GM12878 (cell line): ENCODE results near the gene HDAC2.

Experiments used
- CBX5 ChIP-seq: sonication (generic); IDR thresholded peaks from 2 replicates; pipeline ENCODE4 v1.6.1; 2016; ENCODE audit warnings: low read depth, moderate library complexity, mild to moderate bottlenecking, inconsistent platforms
- NBN ChIP-seq: fragments of 450-650 bp; IDR thresholded peaks from 2 replicates; pipeline ENCODE4 v1.6.1; 2016
- PML ChIP-seq: IDR thresholded peaks from 2 replicates; pipeline ENCODE4 v1.6.1; 2012; ENCODE audit warnings: low read length, inconsistent platforms
- SIN3A ChIP-seq: IDR thresholded peaks from 2 replicates; pipeline ENCODE4 v1.6.1; 2012; ENCODE audit warnings: low read depth, low read length, improper control_type of control experiment
- TAF1 ChIP-seq: IDR thresholded peaks from 2 replicates; pipeline ENCODE4 v1.6.1; 2011; ENCODE audit warnings: mild to moderate bottlenecking, low read depth, low read length, borderline replicate concordance
- TBL1XR1 ChIP-seq: IDR thresholded peaks from 2 replicates; pipeline ENCODE4 v1.6.1; 2012; ENCODE audit warnings: low read depth, low read length, improper control_type of control experiment
- YBX1 ChIP-seq: fragments of 450-650 bp; IDR thresholded peaks from 2 replicates; pipeline ENCODE4 v1.6.1; 2016; ENCODE audit warnings: antibody characterized with exemption
- YY1 ChIP-seq: IDR thresholded peaks from 2 replicates; pipeline ENCODE4 v1.6.1; 2011; ENCODE audit warnings: low read depth, mild to moderate bottlenecking, low read length
- ZNF207 ChIP-seq: fragments of 450-650 bp; IDR thresholded peaks from 2 replicates; pipeline ENCODE4 v1.6.1; 2014; ENCODE audit warnings: antibody characterized with exemption, mild to moderate bottlenecking, borderline replicate concordance
- TF ChIP-seq, protein P1 (sequence below), 3 experiments: IDR thresholded peaks in 2 of 3; conservative IDR thresholded peaks in 1 of 3; 2 replicates each; pipeline ENCODE4 v1.5.1; 2011; ENCODE audit warnings: low read depth in 3 of 3, low read length in 3 of 3, mild to moderate bottlenecking in 3 of 3, control low read depth in 2 of 3, moderate library complexity in 2 of 3, inconsistent platforms in 1 of 3, mixed read lengths in 1 of 3; ENCODE audit not compliant: control insufficient read depth in 2 of 3, insufficient read depth in 1 of 3; ENCODE audit errors: extremely low read depth in 1 of 3
- TF ChIP-seq, protein P2 (sequence below): IDR thresholded peaks from 2 replicates; pipeline ENCODE4 v1.6.1; 2012; ENCODE audit warnings: low read depth, low read length, improper control_type of control experiment

DNA sequence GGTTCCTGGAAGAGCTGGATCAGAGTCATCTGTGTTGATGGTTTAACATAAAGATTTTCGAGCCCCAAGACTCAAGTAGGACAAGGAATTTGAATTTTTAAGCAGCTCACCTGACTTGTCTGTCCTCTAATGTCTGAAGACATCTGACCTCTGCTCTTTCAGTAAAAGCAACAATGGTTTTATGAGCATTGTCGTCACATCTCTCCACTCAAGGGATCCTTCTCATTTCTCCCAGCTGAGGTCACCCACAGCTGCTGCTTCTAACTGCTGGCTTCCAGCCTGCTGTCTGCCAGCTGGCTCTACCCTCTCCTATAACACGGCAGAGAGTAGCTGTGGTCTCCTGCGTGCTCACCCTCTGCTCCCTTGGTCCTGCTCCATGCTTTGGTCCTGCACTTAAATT, 24.7 kb upstream of the HDAC2 start:
- TF ChIP-seq TBL1XR1 (no peak), CBX5 (no peak), ZNF207 (no peak), SIN3A (no peak), NBN (no peak), YY1 (no peak), PML (no peak), YBX1 (no peak), TAF1 (no peak)
- TF ChIP-seq, protein P1, sequence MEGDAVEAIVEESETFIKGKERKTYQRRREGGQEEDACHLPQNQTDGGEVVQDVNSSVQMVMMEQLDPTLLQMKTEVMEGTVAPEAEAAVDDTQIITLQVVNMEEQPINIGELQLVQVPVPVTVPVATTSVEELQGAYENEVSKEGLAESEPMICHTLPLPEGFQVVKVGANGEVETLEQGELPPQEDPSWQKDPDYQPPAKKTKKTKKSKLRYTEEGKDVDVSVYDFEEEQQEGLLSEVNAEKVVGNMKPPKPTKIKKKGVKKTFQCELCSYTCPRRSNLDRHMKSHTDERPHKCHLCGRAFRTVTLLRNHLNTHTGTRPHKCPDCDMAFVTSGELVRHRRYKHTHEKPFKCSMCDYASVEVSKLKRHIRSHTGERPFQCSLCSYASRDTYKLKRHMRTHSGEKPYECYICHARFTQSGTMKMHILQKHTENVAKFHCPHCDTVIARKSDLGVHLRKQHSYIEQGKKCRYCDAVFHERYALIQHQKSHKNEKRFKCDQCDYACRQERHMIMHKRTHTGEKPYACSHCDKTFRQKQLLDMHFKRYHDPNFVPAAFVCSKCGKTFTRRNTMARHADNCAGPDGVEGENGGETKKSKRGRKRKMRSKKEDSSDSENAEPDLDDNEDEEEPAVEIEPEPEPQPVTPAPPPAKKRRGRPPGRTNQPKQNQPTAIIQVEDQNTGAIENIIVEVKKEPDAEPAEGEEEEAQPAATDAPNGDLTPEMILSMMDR (IDR thresholded peaks at IDR 0.05 in 2 of 3, conservative IDR thresholded peaks at IDR 0.05 in 1 of 3; ENCODE audit: control insufficient read depth in 2 of 3, extremely low read depth in 1 of 3, insufficient read depth in 1 of 3, low read depth in 3 of 3, low read length in 3 of 3) = no peak
- TF ChIP-seq, protein P2, sequence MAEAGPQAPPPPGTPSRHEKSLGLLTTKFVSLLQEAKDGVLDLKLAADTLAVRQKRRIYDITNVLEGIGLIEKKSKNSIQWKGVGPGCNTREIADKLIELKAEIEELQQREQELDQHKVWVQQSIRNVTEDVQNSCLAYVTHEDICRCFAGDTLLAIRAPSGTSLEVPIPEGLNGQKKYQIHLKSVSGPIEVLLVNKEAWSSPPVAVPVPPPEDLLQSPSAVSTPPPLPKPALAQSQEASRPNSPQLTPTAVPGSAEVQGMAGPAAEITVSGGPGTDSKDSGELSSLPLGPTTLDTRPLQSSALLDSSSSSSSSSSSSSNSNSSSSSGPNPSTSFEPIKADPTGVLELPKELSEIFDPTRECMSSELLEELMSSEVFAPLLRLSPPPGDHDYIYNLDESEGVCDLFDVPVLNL = no peak
